Caco-2 (cell line): Measurements from ENCODE around the gene IGF2BP3. TPM values are rescaled to one million over a fixed set of nuclear protein-coding genes. Genes with fewer than 3 reads are reported as not detected.

ENCODE experiments used
- BruUV-seq: library from RNA; stranded (reverse); fragments of 400-500 nt; replicated peaks from 2 replicates; lab custom pipeline; 2021; lab: Mats Ljungman, UMichigan
- CTCF ChIA-PET: fragments of 300-600 bp; sonication (Branson Sonifier 250); formaldehyde crosslinking; loops from one replicate; lab custom pipeline; 2022; ENCODE audit warnings: antibody characterized with exemption; lab: Charles Lee
- POLR2A ChIA-PET: fragments of 300-600 bp; sonication (Branson Sonifier 250); formaldehyde crosslinking; loops from one replicate; lab custom pipeline; 2022; ENCODE audit warnings: antibody characterized with exemption; lab: Charles Lee
- DNase-seq, 2 experiments: peaks; one replicate each; pipeline versions ENCODE4 v3.0.0 to v3.0.0-alpha.2; 2020 to 2022
- H3K27me3 ChIP-seq: replicated peaks from 2 replicates; pipeline ENCODE4 v1.6.0; 2011; ENCODE audit warnings: low read length; ENCODE audit not compliant: control insufficient read depth, insufficient read depth
- H3K36me3 ChIP-seq: 2 replicates; pipeline ENCODE4 v1.5.1; 2011; ENCODE audit warnings: low read length; ENCODE audit not compliant: control insufficient read depth, insufficient read depth
- H3K4me1 ChIP-seq: fragments of 250-450 bp; sonication (Bioruptor Pico); 2 replicates; pipeline ENCODE4 v1.5.1; 2020; ENCODE audit warnings: mild to moderate bottlenecking
- H3K4me3 ChIP-seq: 2 replicates; pipeline ENCODE4 v1.5.1; 2011; ENCODE audit warnings: low read depth, mild to moderate bottlenecking, control low read depth, low read length
- H3K9me3 ChIP-seq: fragments of 250-450 bp; sonication (Bioruptor Pico); 2 replicates; pipeline ENCODE4 v1.5.1; 2020; ENCODE audit warnings: mild to moderate bottlenecking, moderate library complexity
- H3K27ac Mint-ChIP-seq: one replicate; pipeline ENCODE4 v1.8.0; 2022; ENCODE audit warnings: mixed read lengths; ENCODE audit not compliant: unreplicated experiment
- H3K27me3 Mint-ChIP-seq: one replicate; pipeline ENCODE4 v1.8.0; 2022; ENCODE audit warnings: mixed read lengths; ENCODE audit not compliant: insufficient read depth, unreplicated experiment
- H3K36me3 Mint-ChIP-seq: one replicate; pipeline ENCODE4 v1.8.0; 2022; ENCODE audit warnings: mild to moderate bottlenecking, mixed read lengths; ENCODE audit not compliant: insufficient read depth, unreplicated experiment
- H3K4me1 Mint-ChIP-seq: one replicate; pipeline ENCODE4 v1.8.0; 2022; ENCODE audit warnings: low read depth, mixed read lengths; ENCODE audit not compliant: unreplicated experiment
- H3K4me3 Mint-ChIP-seq: one replicate; pipeline ENCODE4 v1.8.0; 2022; ENCODE audit warnings: mild to moderate bottlenecking, moderate library complexity, mixed read lengths; ENCODE audit not compliant: unreplicated experiment
- H3K9me3 Mint-ChIP-seq: one replicate; pipeline ENCODE4 v1.8.0; 2022; ENCODE audit warnings: mixed read lengths; ENCODE audit not compliant: unreplicated experiment
- CTCF ChIP-seq, 2 experiments: fragments of 200-600 bp in 1 of 2; IDR thresholded peaks; 1 replicate in 1 of 2; 2 replicates in 1 of 2; pipeline versions ENCODE4 v1.5.1 to v1.8.0; 2011 to 2022; ENCODE audit warnings: antibody characterized with exemption in 1 of 2, control low read depth in 1 of 2, inconsistent platforms in 1 of 2, low read depth in 1 of 2, low read length in 1 of 2, mild to moderate bottlenecking in 1 of 2, moderate library complexity in 1 of 2; ENCODE audit not compliant: insufficient read depth in 1 of 2, severe bottlenecking in 1 of 2, unreplicated experiment in 1 of 2
- intact Hi-C: fragments of 100-400 bp; cut with micrococcal nuclease; formaldehyde crosslinking; loops from one replicate; pipeline ENCODE4 v1.10.0; 2022; ENCODE audit not compliant: unreplicated experiment
- total RNA-seq: library from RNA; stranded (reverse); gene quantifications from 2 replicates; pipeline ENCODE4 v1.2.3, GENCODE V29; 2022

IGF2BP3 gene
- total RNA-seq, 1 experiment from 2014 or later = 127 TPM

GRCh38 chr7:23341846-23342598 lies 128.3 kb downstream of the IGF2BP3 start:
- CTCF ChIA-PET = no interaction called here
- no peaks in the 10 kb centered on the region for H3K9me3 ChIP-seq
- Mint-ChIP-seq H3K27me3 (no peaks in the 10 kb centered on the region), H3K4me1 (peaks cover 9% of the 10 kb centered on the region), H3K27ac (peak overlapping the region; percentile 45), H3K9me3 (peaks cover 8% of the 10 kb centered on the region), H3K36me3 (peaks cover 95% of the 10 kb centered on the region), H3K4me3 (no peak overlapping the region)
- no TSS peak for BruUV-seq
- H3K4me1 ChIP-seq = peaks cover 12% of the 10 kb centered on the region
- no peaks in the 10 kb centered on the region for H3K27me3 ChIP-seq
- peaks cover 8% of the 10 kb centered on the region for H3K36me3 ChIP-seq
- no peak for DNase-seq
- intact Hi-C loops = no loop called here
- TF ChIP-seq CTCF (IDR thresholded peaks at IDR 0.05; ENCODE audit: insufficient read depth in 1 of 2, low read depth in 1 of 2, low read length in 1 of 2, severe bottlenecking in 1 of 2, unreplicated experiment in 1 of 2) = no peak
- POLR2A ChIA-PET = no interaction called here
- no peak overlapping the region for H3K4me3 ChIP-seq

GRCh38 chr7:23338863-23339262 lies 131.4 kb downstream of the IGF2BP3 start:
- Histone ChIP-seq H3K9me3 (no peaks in the 10 kb centered on the region), H3K36me3 (peaks cover 8% of the 10 kb centered on the region), H3K4me3 (no peak overlapping the region), H3K27me3 (no peaks in the 10 kb centered on the region), H3K4me1 (peaks cover 35% of the 10 kb centered on the region)
- Mint-ChIP-seq H3K36me3 (peaks cover 95% of the 10 kb centered on the region), H3K27ac (peak overlapping the region; percentile 54), H3K9me3 (peaks cover 8% of the 10 kb centered on the region), H3K4me1 (peaks cover 25% of the 10 kb centered on the region), H3K27me3 (no peaks in the 10 kb centered on the region), H3K4me3 (no peak overlapping the region)
- intact Hi-C loops = no loop called here
- ChIA-PET POLR2A (no interaction called here), CTCF (interaction anchor here (1.0 kb wide), 1 partner anchor 19 kb away, joined by 3 read pairs; no protein-coding TSS in a partner anchor)
- no peak for DNase-seq
- no peak for TF ChIP-seq CTCF (IDR thresholded peaks at IDR 0.05; ENCODE audit: insufficient read depth in 1 of 2, low read depth in 1 of 2, low read length in 1 of 2, severe bottlenecking in 1 of 2, unreplicated experiment in 1 of 2)
- no TSS peak for BruUV-seq

- no peaks in the 10 kb centered on the region for H3K27me3 Mint-ChIP-seq
- Histone ChIP-seq H3K27me3 (no peaks in the 10 kb centered on the region), H3K36me3 (peaks cover 7% of the 10 kb centered on the region), H3K4me1 (peaks cover 38% of the 10 kb centered on the region), H3K9me3 (no peaks in the 10 kb centered on the region), H3K4me3 (no peak overlapping the region)
- no peak overlapping the region for H3K4me3 Mint-ChIP-seq
- ChIA-PET CTCF (interaction anchor here (2.1 kb wide), 1 partner anchor 206 kb away, joined by 4 read pairs; no protein-coding TSS in a partner anchor), POLR2A (no interaction called here)
- intact Hi-C loops = no loop called here
- no peak for DNase-seq
- H3K36me3 Mint-ChIP-seq = peaks cover 95% of the 10 kb centered on the region
- no TSS peak for BruUV-seq
- TF ChIP-seq CTCF (IDR thresholded peaks at IDR 0.05; ENCODE audit: insufficient read depth in 1 of 2, low read depth in 1 of 2, low read length in 1 of 2, severe bottlenecking in 1 of 2, unreplicated experiment in 1 of 2) = no peak
- H3K4me1 Mint-ChIP-seq = peaks cover 25% of the 10 kb centered on the region
- peaks cover 8% of the 10 kb centered on the region for H3K9me3 Mint-ChIP-seq
- no peak overlapping the region for H3K27ac Mint-ChIP-seq
Measured at GRCh38 chr7:23338439-23338838, 131.9 kb downstream of the IGF2BP3 start.
